Measurements from ENCODE around the gene LZIC.

The LZIC gene

GRCh38 chr1:9910423-9911178, 32.6 kb downstream of the LZIC start:
- peak; percentile 100 for DNase-seq (ENCODE audit: low read depth)

DNA sequence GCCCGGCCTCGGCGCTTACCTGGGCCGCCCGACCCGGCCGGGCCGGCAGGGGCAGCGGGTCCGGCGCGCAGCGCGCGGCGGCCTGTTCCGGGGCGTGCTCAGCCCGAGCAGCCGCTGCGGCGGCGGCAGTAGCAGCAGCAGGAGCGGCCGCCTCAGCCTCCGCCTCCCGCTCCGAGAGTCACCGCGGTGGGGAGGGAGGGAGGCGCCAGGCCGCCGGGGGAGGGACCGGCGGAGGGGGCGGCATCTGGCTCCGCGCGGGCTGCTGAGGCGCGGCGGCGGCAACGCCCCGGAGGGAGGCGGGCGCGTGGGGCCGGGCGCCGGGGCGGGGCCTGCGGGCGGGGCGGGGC, 33.1 kb downstream of the LZIC start, which contains the start of gene CTNNBIP1:
TSS of gene CTNNBIP1 (minus strand) at position 194 of the 347 bp plus-strand sequence. CDS start 38,205 bp downstream, outside the sequence.
- DNase-seq (ENCODE audit: low read depth), result no peak

- peak; percentile 16 for DNase-seq (ENCODE audit: low read depth)
Observed at GRCh38 chr1:9909234-9910046, 33.8 kb downstream of the LZIC start.

DNA sequence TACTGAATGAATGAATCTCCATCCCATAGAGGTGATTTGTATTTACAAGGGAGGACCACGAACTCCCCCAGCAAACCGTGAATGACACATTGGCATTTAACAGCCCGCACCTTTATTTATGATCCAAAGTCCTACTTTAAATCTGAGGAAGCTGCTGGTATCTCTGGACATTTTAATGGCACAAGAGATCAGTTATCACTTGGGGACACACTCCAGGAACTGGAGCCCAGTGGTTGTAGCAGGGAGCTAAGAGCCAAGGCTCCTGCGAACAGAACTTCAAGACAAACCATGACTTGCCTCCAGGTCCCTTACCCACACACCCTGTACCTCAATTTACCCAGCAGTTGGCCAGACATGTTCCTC, 34.3 kb downstream of the LZIC start:
- DNase-seq (ENCODE audit: low read depth), result no peak

GRCh38 chr1:9907441-9907840, 35.8 kb downstream of the LZIC start:
- DNase-seq (ENCODE audit: low read depth), result no peak

DNA sequence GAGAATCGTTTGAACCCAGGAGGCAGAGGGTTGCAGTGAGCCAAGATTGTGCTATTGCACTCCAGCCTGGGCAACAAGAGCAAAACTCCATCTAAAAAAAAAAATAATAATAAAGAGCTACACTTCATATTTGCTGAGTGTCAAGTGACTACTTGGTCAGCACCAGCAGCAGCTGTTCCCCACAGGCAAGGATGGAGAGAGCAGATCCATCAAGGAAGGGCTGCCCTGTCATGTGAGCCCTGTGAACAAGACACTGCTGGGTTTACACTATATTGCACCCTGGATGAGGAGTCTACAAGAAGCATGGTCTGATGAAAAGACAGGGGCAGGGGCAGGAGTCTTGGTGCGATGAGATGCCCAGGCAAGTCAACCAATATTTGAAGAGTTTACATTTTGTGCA, 36.7 kb downstream of the LZIC start:
- no peak for DNase-seq (ENCODE audit: low read depth)

DNA sequence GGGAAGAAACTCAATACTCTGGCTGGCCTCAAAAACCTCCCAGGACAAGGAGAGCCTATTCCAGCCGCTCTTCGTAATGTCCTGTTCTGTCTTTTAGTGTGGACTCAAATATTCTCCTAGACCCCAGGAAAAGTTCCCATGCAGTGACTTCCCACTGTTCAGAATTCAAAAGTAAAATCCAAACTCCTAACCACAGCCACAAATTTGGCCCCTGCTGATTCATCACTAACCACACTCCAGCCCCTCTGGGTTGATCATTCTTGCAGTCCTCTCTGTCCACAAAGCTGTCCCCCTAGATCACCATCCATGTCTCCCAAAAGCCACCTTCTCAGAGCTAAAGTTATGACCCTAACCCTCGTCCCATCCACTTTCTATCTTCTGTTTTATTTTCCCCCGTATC, 38.2 kb downstream of the LZIC start:
- no peak for DNase-seq (ENCODE audit: low read depth)

- DNase-seq (ENCODE audit: low read depth), result no peak
Observed at GRCh38 chr1:9904596-9904995, 38.6 kb downstream of the LZIC start.

GRCh38 chr1:9903801-9904527, 39.2 kb downstream of the LZIC start:
- no peak for DNase-seq (ENCODE audit: low read depth)

DNA sequence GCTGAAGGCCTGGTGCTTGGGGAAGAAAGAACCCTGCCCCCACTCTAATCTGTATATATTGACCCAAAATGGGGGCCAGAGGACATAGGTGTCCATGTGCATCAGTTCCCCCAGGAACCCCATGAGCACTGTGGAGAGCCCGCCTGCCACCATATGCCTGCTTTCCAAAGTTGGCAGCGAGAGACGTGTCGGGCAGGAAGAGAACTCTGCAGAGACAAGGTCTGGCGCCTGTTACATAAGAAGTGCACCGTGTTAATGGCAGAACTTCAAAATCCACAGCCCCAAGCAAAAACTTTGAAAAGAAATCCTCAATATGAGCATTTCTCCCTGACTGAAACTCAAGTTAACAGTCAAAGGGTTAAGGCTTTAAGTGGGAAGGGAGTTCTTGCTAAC, 41.1 kb downstream of the LZIC start:
- no peak for DNase-seq (ENCODE audit: low read depth)

- no peak for DNase-seq (ENCODE audit: low read depth)
Observed at GRCh38 chr1:9901148-9902059, 41.8 kb downstream of the LZIC start.

DNA sequence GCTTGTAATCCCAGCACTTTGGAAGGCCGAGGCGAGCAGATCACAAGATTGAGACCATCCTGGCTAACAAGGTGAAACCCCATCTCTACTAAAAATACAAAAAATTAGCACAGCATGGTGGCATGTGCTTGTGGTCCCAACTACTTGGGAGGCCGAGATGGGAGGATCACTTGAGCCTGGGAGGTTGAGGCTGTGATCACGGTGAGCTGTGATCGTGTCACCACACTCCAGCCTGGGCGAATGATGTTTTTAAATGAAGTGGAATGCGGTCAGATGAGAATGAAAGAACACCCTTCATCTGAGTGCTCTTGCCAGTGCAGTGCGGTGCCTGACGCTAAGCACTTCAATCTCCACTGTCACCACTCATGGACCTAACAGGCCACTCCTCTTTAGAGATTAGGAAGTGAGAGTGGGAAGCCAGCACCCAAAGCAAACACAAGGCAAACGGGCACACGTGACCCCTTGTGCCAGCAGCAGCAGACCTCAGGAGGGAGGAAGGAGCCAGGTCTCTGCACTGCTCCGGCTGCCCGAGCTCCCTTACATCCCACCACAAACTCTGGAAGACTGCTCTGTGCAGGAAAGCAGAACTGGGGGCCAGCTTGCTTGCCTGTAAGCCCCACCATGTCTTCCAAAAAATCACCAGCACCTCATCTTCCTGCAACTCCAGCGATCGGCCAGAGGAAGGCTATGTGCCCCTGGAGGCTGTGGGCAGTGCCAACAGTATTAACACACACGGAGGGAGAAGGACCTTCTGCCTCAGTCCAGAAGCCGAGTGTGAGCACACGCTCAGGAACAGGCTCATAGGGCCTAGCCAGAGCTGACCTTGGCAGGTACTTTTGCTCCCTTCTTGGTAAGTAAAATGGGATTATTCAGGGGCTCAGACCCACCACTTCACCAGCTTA, 42.8 kb downstream of the LZIC start:
- DNase-seq (ENCODE audit: low read depth), result no peak

DNA sequence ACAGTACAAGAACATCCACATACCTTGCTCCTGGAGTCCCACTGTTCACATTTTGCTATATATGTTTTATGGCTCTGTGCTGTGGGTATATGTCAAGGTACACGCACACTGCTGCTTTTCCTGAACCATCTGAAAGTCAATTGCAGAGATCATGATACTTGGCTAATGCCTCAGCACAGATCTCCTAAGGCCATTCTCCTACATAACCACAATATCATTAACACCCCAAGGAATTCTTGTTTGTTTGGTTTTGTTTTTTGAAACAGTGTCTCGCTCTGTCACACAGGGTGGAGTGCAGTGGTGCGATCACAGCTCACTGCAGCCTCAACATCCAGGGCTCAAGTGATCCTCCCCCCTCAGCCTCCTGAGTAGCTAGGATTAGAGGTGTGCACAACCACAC, 49.1 kb downstream of the LZIC start:
- no peak for DNase-seq (ENCODE audit: low read depth)

- no peak for DNase-seq (ENCODE audit: low read depth)
Observed at GRCh38 chr1:9892563-9893528, 50.3 kb downstream of the LZIC start.

DNA sequence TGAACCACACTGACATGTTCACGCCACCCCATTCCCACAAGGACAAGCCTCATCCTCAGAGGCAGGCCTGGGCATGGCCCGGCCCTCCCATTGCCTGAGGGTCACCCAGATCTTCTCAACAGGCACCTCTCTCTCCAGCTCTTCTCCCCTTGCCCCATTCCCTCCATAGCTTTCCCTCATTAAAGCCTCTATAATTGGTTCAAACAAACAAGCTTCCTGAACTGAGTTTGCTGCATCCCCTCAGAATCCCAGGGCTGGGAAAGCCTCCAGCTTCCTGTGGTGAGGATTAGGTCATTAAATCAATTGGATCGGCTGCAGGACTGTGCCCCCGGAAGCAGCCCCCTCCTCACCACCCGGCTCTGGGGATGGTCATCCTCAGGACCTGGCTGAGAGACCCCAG, 52.0 kb downstream of the LZIC start:
- DNase-seq (ENCODE audit: low read depth), result no peak

- DNase-seq (ENCODE audit: low read depth), result no peak
Observed at GRCh38 chr1:9890224-9890731, 52.9 kb downstream of the LZIC start.

DNA sequence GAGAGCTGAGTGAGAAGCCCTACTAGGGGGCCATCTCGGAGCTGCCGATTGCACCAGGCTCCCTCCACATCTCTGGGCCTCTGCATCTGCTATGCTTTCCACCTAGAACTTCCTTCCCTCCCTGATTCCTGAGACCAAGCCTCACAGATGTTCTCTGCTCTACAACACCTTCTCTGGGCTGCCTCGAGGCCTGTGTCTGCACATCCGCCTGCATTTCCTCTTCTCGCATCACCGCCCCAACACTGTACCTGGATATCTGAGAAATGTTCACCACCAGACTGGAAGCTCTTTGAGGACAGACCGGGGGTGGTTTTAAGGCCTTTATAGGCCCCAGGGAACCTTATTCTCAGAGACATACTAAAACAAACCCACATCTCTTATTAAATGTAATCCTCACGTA, 53.8 kb downstream of the LZIC start:
- DNase-seq (ENCODE audit: low read depth), result no peak

DNA sequence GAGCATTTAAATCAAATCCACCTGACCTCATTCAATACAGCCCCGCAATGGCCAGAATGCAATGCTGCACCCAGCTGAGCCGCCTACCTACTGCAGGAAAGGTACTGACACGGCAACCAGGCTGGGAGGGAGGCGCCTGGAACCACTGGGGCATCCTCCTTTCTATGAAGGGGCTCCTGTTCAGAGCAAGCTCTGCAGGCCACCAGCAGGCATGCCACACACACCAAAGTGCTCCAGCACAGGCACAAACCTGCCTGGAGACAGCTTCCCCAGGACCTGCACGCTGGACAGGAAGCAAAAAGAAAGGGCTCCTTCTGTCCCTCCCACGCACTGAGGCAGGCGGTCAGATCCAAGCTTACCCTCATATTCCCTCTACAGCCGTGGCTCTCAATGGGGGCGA, 54.3 kb downstream of the LZIC start:
- no peak for DNase-seq (ENCODE audit: low read depth)

DNA sequence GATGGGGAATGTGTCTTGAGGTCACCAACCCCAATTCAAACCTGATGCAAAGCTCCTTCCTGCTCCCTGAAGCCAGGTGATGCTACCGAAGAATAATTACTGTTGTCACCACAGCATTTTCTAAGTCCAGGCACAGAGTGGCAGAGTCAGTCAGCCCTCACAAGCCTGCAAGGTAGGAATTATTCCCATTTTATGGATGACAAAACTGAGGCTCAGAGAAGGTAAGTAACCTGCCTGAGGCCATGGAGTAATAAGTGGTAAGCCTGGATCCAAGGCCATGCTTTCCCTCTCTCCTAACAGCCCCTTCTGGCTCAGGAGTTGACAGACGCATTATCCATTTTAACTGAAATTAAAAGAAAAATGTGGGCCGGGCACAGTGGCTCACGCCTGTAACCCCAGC, 56.1 kb downstream of the LZIC start:
- DNase-seq (ENCODE audit: low read depth), result no peak

Data from activated T-helper 9 cell treated with anti-CD3 and anti-CD28 coated beads, Interleukin-2, amount 50 U/mL, for 16 hours (primary cell).